Stomach (tissue), 4 donors: ENCODE measurements around the gene SULT1B1.

Source experiments
- POLR2A ChIP-seq, 4 donors: fragments of 450-650 bp; IDR thresholded peaks; one replicate each; pipeline ENCODE4 v1.6.1; 2016; ENCODE audit warnings: antibody characterized with exemption in 4 of 4, control low read depth in 2 of 4, mild to moderate bottlenecking in 1 of 4, moderate library complexity in 1 of 4
- TF ChIP-seq, protein P1 (sequence below), 7 experiments: fragments of 450-650 bp in 4 of 7; fragments of 200-600 bp in 3 of 7; sonication (generic) in 3 of 7; IDR thresholded peaks; one replicate each; pipeline ENCODE4 v1.5.1; 2016 to 2019; ENCODE audit warnings: antibody characterized with exemption in 7 of 7, control low read depth in 2 of 7, mild to moderate bottlenecking in 1 of 7

DNA sequence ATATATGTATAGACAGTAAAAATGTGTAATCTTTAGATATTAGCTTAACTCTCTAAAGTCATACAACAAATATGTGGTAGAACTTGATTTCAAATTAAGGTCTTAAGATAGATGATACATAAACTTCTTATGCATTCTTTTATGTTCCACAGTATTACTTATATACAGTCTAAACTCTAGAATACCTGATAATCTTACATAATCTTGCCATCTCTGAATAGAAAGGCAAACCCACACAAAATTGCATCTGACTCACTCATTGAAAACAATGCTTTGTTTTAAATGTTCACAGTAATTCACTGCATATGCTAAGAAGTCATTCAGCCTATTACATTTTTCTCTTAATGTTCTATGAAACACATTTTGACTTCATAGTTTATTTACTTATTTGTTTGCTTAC is 10.1 kb downstream of the SULT1B1 start:
- TF ChIP-seq, protein P1, sequence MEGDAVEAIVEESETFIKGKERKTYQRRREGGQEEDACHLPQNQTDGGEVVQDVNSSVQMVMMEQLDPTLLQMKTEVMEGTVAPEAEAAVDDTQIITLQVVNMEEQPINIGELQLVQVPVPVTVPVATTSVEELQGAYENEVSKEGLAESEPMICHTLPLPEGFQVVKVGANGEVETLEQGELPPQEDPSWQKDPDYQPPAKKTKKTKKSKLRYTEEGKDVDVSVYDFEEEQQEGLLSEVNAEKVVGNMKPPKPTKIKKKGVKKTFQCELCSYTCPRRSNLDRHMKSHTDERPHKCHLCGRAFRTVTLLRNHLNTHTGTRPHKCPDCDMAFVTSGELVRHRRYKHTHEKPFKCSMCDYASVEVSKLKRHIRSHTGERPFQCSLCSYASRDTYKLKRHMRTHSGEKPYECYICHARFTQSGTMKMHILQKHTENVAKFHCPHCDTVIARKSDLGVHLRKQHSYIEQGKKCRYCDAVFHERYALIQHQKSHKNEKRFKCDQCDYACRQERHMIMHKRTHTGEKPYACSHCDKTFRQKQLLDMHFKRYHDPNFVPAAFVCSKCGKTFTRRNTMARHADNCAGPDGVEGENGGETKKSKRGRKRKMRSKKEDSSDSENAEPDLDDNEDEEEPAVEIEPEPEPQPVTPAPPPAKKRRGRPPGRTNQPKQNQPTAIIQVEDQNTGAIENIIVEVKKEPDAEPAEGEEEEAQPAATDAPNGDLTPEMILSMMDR (IDR thresholded peaks at IDR 0.05), result no peak
- TF ChIP-seq POLR2A (IDR thresholded peaks at IDR 0.05), result no peak
